ENCODE results near the gene GPC5.

- TF ChIP-seq CTCF (IDR thresholded peaks at IDR 0.05), result no peak
- no peak for TF ChIP-seq POLR2A (IDR thresholded peaks at IDR 0.05)
Observed at GRCh38 chr13:92256211-92256610, 857.8 kb downstream of the GPC5 start.

Data from testis (tissue), 2 donors.